ENCODE data around the gene TMOD1.
A peak's percentile ranks its signal among the peaks of the same experiment; 100 is the strongest.

TMOD1 gene

GRCh38 chr9:97623946-97624345 lies 122.5 kb downstream of the TMOD1 start:
- no peak overlapping the region for H3K4me3 ChIP-seq (replicated peaks in 1 of 2; ENCODE audit: low read depth in 2 of 2, low read length in 2 of 2)
- TF ChIP-seq CTCF (IDR thresholded peaks at IDR 0.05; ENCODE audit: low read depth, low read length): no peak
- DNase-seq (ENCODE audit: low read depth in 2 of 2): no peak

- no peak overlapping the region for H3K4me3 ChIP-seq (replicated peaks in 1 of 2; ENCODE audit: low read depth in 2 of 2, low read length in 2 of 2)
- no peak for DNase-seq (ENCODE audit: low read depth in 2 of 2)
- no peak for TF ChIP-seq CTCF (IDR thresholded peaks at IDR 0.05; ENCODE audit: low read depth, low read length)
Observed at GRCh38 chr9:97625620-97626019, 124.2 kb downstream of the TMOD1 start.

- TF ChIP-seq CTCF (IDR thresholded peaks at IDR 0.05; ENCODE audit: low read depth, low read length): no peak
- no peak overlapping the region for H3K4me3 ChIP-seq (replicated peaks in 1 of 2; ENCODE audit: low read depth in 2 of 2, low read length in 2 of 2)
- no peak for DNase-seq (ENCODE audit: low read depth in 2 of 2)
Observed at GRCh38 chr9:97627624-97628023, 126.2 kb downstream of the TMOD1 start.

GRCh38 chr9:97628668-97629067 lies 127.2 kb downstream of the TMOD1 start:
- no peak overlapping the region for H3K4me3 ChIP-seq (replicated peaks in 1 of 2; ENCODE audit: low read depth in 2 of 2, low read length in 2 of 2)
- DNase-seq (ENCODE audit: low read depth in 2 of 2): no peak
- no peak for TF ChIP-seq CTCF (IDR thresholded peaks at IDR 0.05; ENCODE audit: low read depth, low read length)

GRCh38 chr9:97629156-97629555 lies 127.7 kb downstream of the TMOD1 start:
- no peak for DNase-seq (ENCODE audit: low read depth in 2 of 2)
- TF ChIP-seq CTCF (IDR thresholded peaks at IDR 0.05; ENCODE audit: low read depth, low read length): no peak

GRCh38 chr9:97630591-97630990 lies 129.1 kb downstream of the TMOD1 start:
- no peak for TF ChIP-seq CTCF (IDR thresholded peaks at IDR 0.05; ENCODE audit: low read depth, low read length)
- DNase-seq (ENCODE audit: low read depth in 2 of 2): no peak
- no peak overlapping the region for H3K4me3 ChIP-seq (replicated peaks in 1 of 2; ENCODE audit: low read depth in 2 of 2, low read length in 2 of 2)

More at GRCh38 chr9:97629156-97629555, 127.7 kb downstream of the TMOD1 start:
- H3K4me3 ChIP-seq (replicated peaks in 1 of 2; ENCODE audit: low read depth in 2 of 2, low read length in 2 of 2): no peak overlapping the region

- peak; percentile 85 to 89 for DNase-seq (ENCODE audit: low read depth in 2 of 2)
- peak overlapping the region; percentile 78 to 94 for H3K4me3 ChIP-seq (replicated peaks in 1 of 2; ENCODE audit: low read depth in 2 of 2, low read length in 2 of 2)
- TF ChIP-seq CTCF (IDR thresholded peaks at IDR 0.05; ENCODE audit: low read depth, low read length): no peak
Observed at GRCh38 chr9:97632248-97632984, 130.9 kb downstream of the TMOD1 start.

Measured in cardiac fibroblast (primary cell).